ENCODE data around the gene SPG11.

The SPG11 gene

GRCh38 chr15:44667039-44667360 lies 3.5 kb upstream of the SPG11 start:
- no peak for DNase-seq (ENCODE audit: extremely low spot score)
- ChIA-PET CTCF (interaction anchor here (0.6 to 1.5 kb wide), 2 partner anchors 10 to 66 kb away, joined by 3 read pairs; no protein-coding TSS in a partner anchor), POLR2A (interaction anchor here (1.0 kb wide), 1 partner anchor 44 kb away, joined by 3 read pairs; the partner anchor contains the start of genes B2M and PATL2)
- TF ChIP-seq FOXK2 (IDR thresholded peaks at IDR 0.05) (no peak), NFRKB (IDR thresholded peaks at IDR 0.05) (no peak), FOXM1 (IDR thresholded peaks at IDR 0.05; ENCODE audit: borderline replicate concordance) (no peak), FOXA1 (IDR thresholded peaks at IDR 0.05) (no peak), TARDBP (IDR thresholded peaks at IDR 0.05) (no peak), LEF1 (IDR thresholded peaks at IDR 0.05; ENCODE audit: borderline replicate concordance) (no peak), HDGF (IDR thresholded peaks at IDR 0.05; ENCODE audit: borderline replicate concordance) (no peak), SP1 (IDR thresholded peaks at IDR 0.05) (no peak), BHLHE40 (IDR thresholded peaks at IDR 0.05; ENCODE audit: borderline replicate concordance) (no peak), SUZ12 (IDR thresholded peaks at IDR 0.05) (no peak), ARNT (IDR thresholded peaks at IDR 0.05) (no peak), L3MBTL2 (conservative IDR thresholded peaks at IDR 0.05) (no peak), ELF4 (IDR thresholded peaks at IDR 0.05) (no peak), ZNF384 (IDR thresholded peaks at IDR 0.05) (no peak), PKNOX1 (IDR thresholded peaks at IDR 0.05) (no peak), CTBP1 (IDR thresholded peaks at IDR 0.05; ENCODE audit: borderline replicate concordance) (no peak)

GRCh38 chr15:44666210-44667038 lies 3.0 kb upstream of the SPG11 start:
- ChIA-PET POLR2A (interaction anchor here (1.0 kb wide), 1 partner anchor 45 kb away, joined by 3 read pairs; the partner anchor contains the start of genes B2M and PATL2), CTCF (interaction anchor here (0.6 to 1.5 kb wide), 2 partner anchors 11 to 67 kb away, joined by 3 read pairs; no protein-coding TSS in a partner anchor)
- TF ChIP-seq BHLHE40 (IDR thresholded peaks at IDR 0.05; ENCODE audit: borderline replicate concordance) (no peak), CTBP1 (IDR thresholded peaks at IDR 0.05; ENCODE audit: borderline replicate concordance) (no peak), TARDBP (IDR thresholded peaks at IDR 0.05) (no peak), SP1 (IDR thresholded peaks at IDR 0.05) (no peak), LEF1 (IDR thresholded peaks at IDR 0.05; ENCODE audit: borderline replicate concordance) (no peak), ZNF384 (IDR thresholded peaks at IDR 0.05) (no peak), PKNOX1 (IDR thresholded peaks at IDR 0.05) (no peak), ARNT (IDR thresholded peaks at IDR 0.05) (no peak), FOXK2 (IDR thresholded peaks at IDR 0.05) (no peak), ELF4 (IDR thresholded peaks at IDR 0.05) (no peak), NFRKB (IDR thresholded peaks at IDR 0.05) (no peak)
- DNase-seq (ENCODE audit: extremely low spot score), result no peak

GRCh38 chr15:44662478-44663409 lies 718 bp downstream of the SPG11 start:
- DNase-seq (ENCODE audit: extremely low spot score), result peak; percentile 50
- ChIA-PET CTCF (interaction anchor here (0.7 to 1.6 kb wide), 10 partner anchors 19 to 190 kb away, joined by 3 to 7 read pairs (median 4); partner anchors contain the start of genes B2M and PATL2), POLR2A (interaction anchor here (0.7 to 4.2 kb wide), 15 partner anchors 16 to 277 kb away, joined by 3 to 40 read pairs (median 3); partner anchors contain the start of genes B2M, PATL2 and TRIM69)
- TF ChIP-seq SUZ12 (IDR thresholded peaks at IDR 0.05), result no peak
- no peak for TF ChIP-seq LEF1 (IDR thresholded peaks at IDR 0.05; ENCODE audit: borderline replicate concordance)
- peak; percentile 73 for TF ChIP-seq ZNF384 (IDR thresholded peaks at IDR 0.05)
- TF ChIP-seq BHLHE40 (IDR thresholded peaks at IDR 0.05; ENCODE audit: borderline replicate concordance), result no peak

GRCh38 chr15:44661576-44661975 lies 1.9 kb downstream of the SPG11 start:
- no peak for DNase-seq (ENCODE audit: extremely low spot score)
- TF ChIP-seq ARNT (IDR thresholded peaks at IDR 0.05) (no peak), CTBP1 (IDR thresholded peaks at IDR 0.05; ENCODE audit: borderline replicate concordance) (no peak), SUZ12 (IDR thresholded peaks at IDR 0.05) (no peak), BHLHE40 (IDR thresholded peaks at IDR 0.05; ENCODE audit: borderline replicate concordance) (no peak), SP1 (IDR thresholded peaks at IDR 0.05) (no peak), NFRKB (IDR thresholded peaks at IDR 0.05) (no peak), HDGF (IDR thresholded peaks at IDR 0.05; ENCODE audit: borderline replicate concordance) (no peak), ZNF384 (IDR thresholded peaks at IDR 0.05) (no peak), FOXK2 (IDR thresholded peaks at IDR 0.05) (no peak), FOXM1 (IDR thresholded peaks at IDR 0.05; ENCODE audit: borderline replicate concordance) (no peak), TARDBP (IDR thresholded peaks at IDR 0.05) (no peak), ELF4 (IDR thresholded peaks at IDR 0.05) (no peak), FOXA1 (IDR thresholded peaks at IDR 0.05) (no peak), PKNOX1 (IDR thresholded peaks at IDR 0.05) (no peak), LEF1 (IDR thresholded peaks at IDR 0.05; ENCODE audit: borderline replicate concordance) (no peak), L3MBTL2 (conservative IDR thresholded peaks at IDR 0.05) (no peak)
- CTCF ChIA-PET, result no interaction called here
- POLR2A ChIA-PET, result interaction anchor here (4.2 kb wide), 1 partner anchor 76 kb away, joined by 33 read pairs; the partner anchor contains the start of gene TRIM69

GRCh38 chr15:44659056-44659455 lies 4.4 kb downstream of the SPG11 start:
- POLR2A ChIA-PET, result no interaction called here

More at GRCh38 chr15:44659056-44659455, 4.4 kb downstream of the SPG11 start:
- CTCF ChIA-PET, result no interaction called here
- DNase-seq (ENCODE audit: extremely low spot score), result no peak
- TF ChIP-seq ELF4 (IDR thresholded peaks at IDR 0.05), result no peak
- TF ChIP-seq SUZ12 (IDR thresholded peaks at IDR 0.05), result no peak
- TF ChIP-seq FOXM1 (IDR thresholded peaks at IDR 0.05; ENCODE audit: borderline replicate concordance), result no peak
- no peak for TF ChIP-seq L3MBTL2 (conservative IDR thresholded peaks at IDR 0.05)
- TF ChIP-seq SP1 (IDR thresholded peaks at IDR 0.05), result no peak

All from HEK293T (cell line).